DOHH2 (cell line): ENCODE results near the gene AHCTF1.

ENCODE experiments used
- H3F3A ChIP-seq: fragments of 200-600 bp; sonication (generic), shearing (Covaris generic); 2 replicates; pipeline ENCODE4 v1.6.0; 2016; ENCODE audit warnings: antibody characterized with exemption, mild to moderate bottlenecking; ENCODE audit not compliant: control insufficient read depth, insufficient read depth
- H3K27ac ChIP-seq: fragments of 200-600 bp; sonication (generic); 2 replicates; pipeline ENCODE4 v1.5.1; 2014; ENCODE audit warnings: low read depth, mild to moderate bottlenecking, low read length, moderate library complexity
- H3K27me3 ChIP-seq: fragments of 200-600 bp; sonication (generic); 2 replicates; pipeline ENCODE4 v1.6.1; 2014; ENCODE audit warnings: mild to moderate bottlenecking, low read length, mixed read lengths; ENCODE audit not compliant: control insufficient read depth
- H3K36me3 ChIP-seq: fragments of 200-600 bp; sonication (generic); 2 replicates; pipeline ENCODE4 v1.6.1; 2014; ENCODE audit warnings: mild to moderate bottlenecking, low read length, moderate library complexity, mixed read lengths; ENCODE audit not compliant: control insufficient read depth
- H3K4me1 ChIP-seq: fragments of 200-600 bp; sonication (generic); 2 replicates; pipeline ENCODE4 v1.6.1; 2014; ENCODE audit warnings: mild to moderate bottlenecking, low read length, mixed read lengths; ENCODE audit not compliant: control insufficient read depth
- H3K4me2 ChIP-seq: fragments of 200-600 bp; sonication (generic); 2 replicates; pipeline ENCODE4 v1.6.0; 2014; ENCODE audit warnings: mild to moderate bottlenecking, low read length, moderate library complexity
- H3K4me3 ChIP-seq: fragments of 200-600 bp; sonication (generic); 2 replicates; pipeline ENCODE4 v1.5.1; 2014; ENCODE audit warnings: mild to moderate bottlenecking, low read length, mixed read lengths
- H3K79me2 ChIP-seq: fragments of 200-600 bp; sonication (generic); 2 replicates; pipeline ENCODE4 v1.6.1; 2014; ENCODE audit warnings: mild to moderate bottlenecking, low read length, mixed read lengths; ENCODE audit not compliant: control insufficient read depth
- H3K9me2 ChIP-seq: fragments of 200-600 bp; sonication (generic); replicated peaks from 2 replicates; pipeline ENCODE4 v1.6.1; 2014; ENCODE audit warnings: mild to moderate bottlenecking, low read length, mixed read lengths; ENCODE audit not compliant: control insufficient read depth
- H3K9me3 ChIP-seq: fragments of 200-600 bp; sonication (generic); 2 replicates; pipeline ENCODE4 v1.6.1; 2014; ENCODE audit warnings: antibody characterized with exemption, low read length, mixed read lengths; ENCODE audit not compliant: control insufficient read depth, insufficient read depth
- H4K20me1 ChIP-seq: fragments of 200-600 bp; sonication (generic); 2 replicates; pipeline ENCODE4 v1.6.0; 2014; ENCODE audit warnings: low read depth, mild to moderate bottlenecking, antibody characterized with exemption, low read length, moderate library complexity; ENCODE audit not compliant: control insufficient read depth, insufficient read depth
- EZH2phosphoT487 ChIP-seq: fragments of 200-600 bp; sonication (generic); IDR thresholded peaks from 2 replicates; pipeline ENCODE4 v1.6.1; 2017; ENCODE audit warnings: borderline replicate concordance, mild to moderate bottlenecking, antibody characterized with exemption, low read length, moderate library complexity, mixed read lengths
- TF ChIP-seq, protein P1 (sequence below): fragments of 200-600 bp; sonication (generic); IDR thresholded peaks from one replicate; pipeline ENCODE4 v1.5.1; 2014; ENCODE audit warnings: antibody characterized with exemption, mild to moderate bottlenecking, low read depth, low read length; ENCODE audit not compliant: poor library complexity, severe bottlenecking

AHCTF1 gene

DNA sequence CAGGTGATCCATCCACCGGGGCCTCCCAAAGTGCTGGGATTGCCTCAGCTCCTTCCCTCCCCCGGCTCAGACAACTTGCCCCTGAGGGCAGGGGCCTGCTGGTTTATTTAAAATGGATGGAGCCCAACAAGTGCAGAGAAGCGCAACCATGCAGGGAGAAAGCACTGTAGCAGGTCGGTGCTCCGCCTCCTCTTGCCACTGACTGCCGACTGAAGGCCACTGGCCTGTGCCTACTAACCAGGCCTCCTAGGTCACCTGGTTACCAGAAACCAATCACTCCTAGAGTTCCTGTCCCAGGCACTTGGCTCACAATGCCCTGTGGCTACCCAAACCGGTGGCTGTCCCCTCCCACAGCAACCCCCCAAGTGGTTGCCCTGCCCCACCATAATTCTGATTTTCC is 40.2 kb upstream of the AHCTF1 start:
- H3K4me2 ChIP-seq = no peak overlapping the region
- no peak overlapping the region for H3K27ac ChIP-seq
- no peak for TF ChIP-seq EZH2phosphoT487
- TF ChIP-seq, protein P1, sequence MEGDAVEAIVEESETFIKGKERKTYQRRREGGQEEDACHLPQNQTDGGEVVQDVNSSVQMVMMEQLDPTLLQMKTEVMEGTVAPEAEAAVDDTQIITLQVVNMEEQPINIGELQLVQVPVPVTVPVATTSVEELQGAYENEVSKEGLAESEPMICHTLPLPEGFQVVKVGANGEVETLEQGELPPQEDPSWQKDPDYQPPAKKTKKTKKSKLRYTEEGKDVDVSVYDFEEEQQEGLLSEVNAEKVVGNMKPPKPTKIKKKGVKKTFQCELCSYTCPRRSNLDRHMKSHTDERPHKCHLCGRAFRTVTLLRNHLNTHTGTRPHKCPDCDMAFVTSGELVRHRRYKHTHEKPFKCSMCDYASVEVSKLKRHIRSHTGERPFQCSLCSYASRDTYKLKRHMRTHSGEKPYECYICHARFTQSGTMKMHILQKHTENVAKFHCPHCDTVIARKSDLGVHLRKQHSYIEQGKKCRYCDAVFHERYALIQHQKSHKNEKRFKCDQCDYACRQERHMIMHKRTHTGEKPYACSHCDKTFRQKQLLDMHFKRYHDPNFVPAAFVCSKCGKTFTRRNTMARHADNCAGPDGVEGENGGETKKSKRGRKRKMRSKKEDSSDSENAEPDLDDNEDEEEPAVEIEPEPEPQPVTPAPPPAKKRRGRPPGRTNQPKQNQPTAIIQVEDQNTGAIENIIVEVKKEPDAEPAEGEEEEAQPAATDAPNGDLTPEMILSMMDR = no peak
- no peaks in the 10 kb centered on the region for H3K4me1 ChIP-seq
- no peaks in the 10 kb centered on the region for H3F3A ChIP-seq
- no peaks in the 10 kb centered on the region for H4K20me1 ChIP-seq
- H3K27me3 ChIP-seq = no peaks in the 10 kb centered on the region
- no peaks in the 10 kb centered on the region for H3K79me2 ChIP-seq
- no peak overlapping the region for H3K4me3 ChIP-seq
- H3K9me2 ChIP-seq = no peaks in the 10 kb centered on the region
- no peaks in the 10 kb centered on the region for H3K36me3 ChIP-seq
- H3K9me3 ChIP-seq = peaks cover 18% of the 10 kb centered on the region; the same call in 1 of the 2 replicates

DNA sequence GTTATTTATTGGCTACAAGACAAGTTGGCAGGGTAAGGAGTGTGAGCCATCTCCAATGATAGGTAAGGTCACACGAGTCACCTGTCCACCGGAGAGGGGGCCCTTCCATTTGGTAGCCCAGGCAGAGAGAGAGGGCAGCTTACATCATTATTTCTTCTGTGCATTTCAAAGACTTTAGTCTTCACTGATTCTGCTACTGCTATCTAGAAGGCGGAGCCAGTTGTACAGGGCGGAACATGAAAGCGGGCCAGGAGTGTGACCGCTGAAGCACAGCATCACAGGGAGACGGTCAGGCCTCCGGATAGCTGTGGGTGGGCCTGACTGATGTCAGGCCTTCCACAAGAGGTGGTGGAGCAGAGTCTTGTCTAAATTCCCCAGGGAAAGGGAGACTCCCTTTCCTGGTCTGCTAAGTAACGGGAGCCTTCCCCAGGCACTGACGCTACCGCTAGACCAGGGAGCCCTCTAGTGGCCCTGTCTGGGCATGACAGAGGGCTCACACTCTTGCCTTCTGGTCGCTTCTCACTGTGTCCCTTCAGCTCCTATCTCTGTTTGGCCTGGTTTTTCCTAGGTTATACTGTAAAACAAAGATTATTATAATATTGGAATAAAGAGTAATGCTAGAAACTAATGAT is 39.5 kb upstream of the AHCTF1 start:
- no peak overlapping the region for H3K27ac ChIP-seq
- H3K36me3 ChIP-seq = no peaks in the 10 kb centered on the region
- H3F3A ChIP-seq = no peaks in the 10 kb centered on the region
- 0 out of 2 replicates have a peak overlapping the region, but pooled peaks have one; percentile 12 for H3K4me3 ChIP-seq
- peaks cover 18% of the 10 kb centered on the region; the same call in 1 of the 2 replicates for H3K9me3 ChIP-seq
- 0 out of 2 replicates have a peak overlapping the region, but pooled peaks have one; percentile 40 for H3K4me2 ChIP-seq
- no peaks in the 10 kb centered on the region for H3K79me2 ChIP-seq
- TF ChIP-seq, protein P1 = peak; percentile 84
- TF ChIP-seq EZH2phosphoT487 = no peak
- H4K20me1 ChIP-seq = no peaks in the 10 kb centered on the region
- no peaks in the 10 kb centered on the region for H3K27me3 ChIP-seq
- H3K4me1 ChIP-seq = no peaks in the 10 kb centered on the region
- H3K9me2 ChIP-seq = no peaks in the 10 kb centered on the region

DNA sequence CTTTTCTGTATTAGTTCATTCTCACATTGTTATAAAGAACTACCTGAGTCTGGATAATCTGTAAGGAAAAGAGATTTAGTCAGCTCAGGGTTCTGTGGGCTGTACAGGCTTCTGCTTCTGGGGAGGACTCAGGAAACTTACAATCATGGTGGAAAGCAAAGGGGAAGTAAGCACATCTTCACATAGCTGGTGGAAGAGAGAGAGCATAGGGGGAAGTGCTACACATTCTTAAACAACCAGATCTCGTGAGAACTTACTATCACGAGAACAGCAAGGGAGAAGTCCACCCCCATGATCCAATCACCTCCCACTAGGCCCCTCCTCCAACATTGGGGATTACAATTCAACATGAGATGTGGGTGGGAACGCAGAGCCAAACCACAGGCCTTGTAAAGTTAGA is 37.9 kb upstream of the AHCTF1 start:
- H3K9me3 ChIP-seq = peaks cover 18% of the 10 kb centered on the region; the same call in 1 of the 2 replicates

More for the DNA sequence above, 37.9 kb upstream of the AHCTF1 start:
- no peaks in the 10 kb centered on the region for H3K36me3 ChIP-seq
- H3K4me3 ChIP-seq = no peak overlapping the region
- no peaks in the 10 kb centered on the region for H3K9me2 ChIP-seq
- H3K27me3 ChIP-seq = no peaks in the 10 kb centered on the region
- H4K20me1 ChIP-seq = no peaks in the 10 kb centered on the region
- H3K79me2 ChIP-seq = no peaks in the 10 kb centered on the region
- TF ChIP-seq, protein P1 = no peak
- TF ChIP-seq EZH2phosphoT487 = no peak
- no peaks in the 10 kb centered on the region for H3K4me1 ChIP-seq
- H3K4me2 ChIP-seq = no peak overlapping the region
- H3F3A ChIP-seq = no peaks in the 10 kb centered on the region
- H3K27ac ChIP-seq = no peak overlapping the region
